H9 (cell line): ENCODE results near the gene CFAP410. TPM values are rescaled to one million over a fixed set of nuclear protein-coding genes. Genes with fewer than 3 reads are reported as not detected.

Source experiments
- DNase-seq: peaks from one replicate; pipeline ENCODE4 v3.0.0-alpha.2; 2017
- H2AFZ ChIP-seq: one replicate; pipeline ENCODE4 v1.6.1; 2013; ENCODE audit warnings: mild to moderate bottlenecking, low read length, control low read depth, moderate library complexity
- H2AK5ac ChIP-seq: 2 replicates; pipeline ENCODE4 v1.6.1; 2013; ENCODE audit warnings: low read length, control low read depth, mixed read lengths; ENCODE audit not compliant: insufficient read length
- H2BK120ac ChIP-seq: one replicate; pipeline ENCODE4 v1.6.1; 2013; ENCODE audit warnings: low read depth, mild to moderate bottlenecking, low read length, control low read depth, inconsistent platforms; ENCODE audit not compliant: poor library complexity, severe bottlenecking
- H2BK12ac ChIP-seq: 2 replicates; pipeline ENCODE4 v1.6.1; 2013; ENCODE audit warnings: low read length, control low read depth, mixed read lengths, low read depth; ENCODE audit not compliant: insufficient read length
- H2BK15ac ChIP-seq: 2 replicates; pipeline ENCODE4 v1.6.1; 2013; ENCODE audit warnings: low read depth, low read length, control low read depth
- H2BK20ac ChIP-seq: one replicate; pipeline ENCODE4 v1.6.1; 2013; ENCODE audit warnings: low read depth, mild to moderate bottlenecking, low read length, control low read depth, inconsistent platforms; ENCODE audit not compliant: poor library complexity, severe bottlenecking
- H2BK5ac ChIP-seq: 2 replicates; pipeline ENCODE4 v1.6.1; 2013; ENCODE audit warnings: low read length, control low read depth, mixed read lengths; ENCODE audit not compliant: insufficient read length
- H3K14ac ChIP-seq: 2 replicates; pipeline ENCODE4 v1.6.1; 2013; ENCODE audit warnings: low read length, control low read depth; ENCODE audit not compliant: insufficient read depth
- H3K18ac ChIP-seq: 2 replicates; pipeline ENCODE4 v1.6.1; 2013; ENCODE audit warnings: low read depth, mild to moderate bottlenecking, mixed read lengths, low read length, control low read depth; ENCODE audit not compliant: insufficient read length
- H3K23ac ChIP-seq: 2 replicates; pipeline ENCODE4 v1.6.1; 2013; ENCODE audit warnings: low read length, control low read depth, mixed read lengths, low read depth; ENCODE audit not compliant: insufficient read length
- H3K23me2 ChIP-seq: 2 replicates; pipeline ENCODE4 v1.6.1; 2013; ENCODE audit warnings: low read depth, mild to moderate bottlenecking, mixed read lengths, low read length, control low read depth; ENCODE audit not compliant: insufficient read length, poor library complexity, severe bottlenecking
- H3K27ac ChIP-seq: 2 replicates; pipeline ENCODE4 v1.5.1; 2013; ENCODE audit warnings: low read length, control low read depth, mixed read lengths, low read depth; ENCODE audit not compliant: insufficient read length
- H3K27me3 ChIP-seq: 2 replicates; pipeline ENCODE4 v1.6.1; 2013; ENCODE audit warnings: low read length, control low read depth, inconsistent platforms; ENCODE audit not compliant: insufficient read depth
- H3K4ac ChIP-seq: 2 replicates; pipeline ENCODE4 v1.6.1; 2013; ENCODE audit warnings: low read depth, mild to moderate bottlenecking, control low read depth, inconsistent platforms, low read length, moderate library complexity
- H3K4me1 ChIP-seq: 2 replicates; pipeline ENCODE4 v1.6.1; 2013; ENCODE audit warnings: low read length, control low read depth, inconsistent platforms; ENCODE audit not compliant: insufficient read depth
- H3K4me2 ChIP-seq: 2 replicates; pipeline ENCODE4 v1.6.1; 2013; ENCODE audit warnings: low read length, control low read depth, mixed read lengths; ENCODE audit not compliant: insufficient read length, insufficient read depth
- H3K56ac ChIP-seq: 2 replicates; pipeline ENCODE4 v1.6.1; 2013; ENCODE audit warnings: low read depth, mild to moderate bottlenecking, mixed read lengths, low read length, control low read depth; ENCODE audit not compliant: insufficient read length
- H3K79me1 ChIP-seq: 2 replicates; pipeline ENCODE4 v1.6.1; 2013; ENCODE audit warnings: low read depth, mild to moderate bottlenecking, moderate library complexity, low read length, control low read depth, inconsistent platforms; ENCODE audit not compliant: insufficient read depth, poor library complexity, severe bottlenecking
- H3K79me2 ChIP-seq: 2 replicates; pipeline ENCODE4 v1.6.1; 2013; ENCODE audit warnings: low read length, control low read depth, inconsistent platforms; ENCODE audit not compliant: insufficient read depth
- H3K9ac ChIP-seq: 2 replicates; pipeline ENCODE4 v1.6.1; 2013; ENCODE audit warnings: low read length, control low read depth, mixed read lengths; ENCODE audit not compliant: insufficient read length; ENCODE audit errors: extremely low read depth
- H3K9me3 ChIP-seq: one replicate; pipeline ENCODE4 v1.6.1; 2013; ENCODE audit warnings: low read depth, low read length, inconsistent platforms; ENCODE audit not compliant: control insufficient read depth
- H3T11ph ChIP-seq: one replicate; pipeline ENCODE4 v1.6.1; 2013; ENCODE audit warnings: mild to moderate bottlenecking, low read length, control low read depth, inconsistent platforms
- H4K20me1 ChIP-seq: one replicate; pipeline ENCODE4 v1.6.1; 2013; ENCODE audit not compliant: control insufficient read depth, insufficient read length, insufficient read depth
- H4K5ac ChIP-seq: 2 replicates; pipeline ENCODE4 v1.6.1; 2013; ENCODE audit warnings: low read depth, mild to moderate bottlenecking, mixed read lengths, low read length, control low read depth; ENCODE audit not compliant: insufficient read length
- H4K8ac ChIP-seq: replicated peaks from 2 replicates; pipeline ENCODE4 v1.6.1; 2013; ENCODE audit warnings: low read length, control low read depth, mixed read lengths, low read depth; ENCODE audit not compliant: insufficient read length
- H4K91ac ChIP-seq: 2 replicates; pipeline ENCODE4 v1.6.1; 2013; ENCODE audit warnings: low read depth, mild to moderate bottlenecking, moderate library complexity, mixed read lengths, low read length, control low read depth; ENCODE audit not compliant: insufficient read length
- H3K27ac Mint-ChIP-seq, 3 experiments: 2 replicates in 2 of 3; 3 replicates in 1 of 3; pipeline ENCODE4 v1.8.0; 2020 to 2021; ENCODE audit warnings: mixed read lengths in 3 of 3, mild to moderate bottlenecking in 1 of 3, moderate library complexity in 1 of 3
- H3K27me3 Mint-ChIP-seq: 2 replicates; pipeline ENCODE4 v1.8.0; 2021; ENCODE audit warnings: low read depth, mild to moderate bottlenecking, moderate library complexity, mixed read lengths
- H3K36me3 Mint-ChIP-seq, 3 experiments: 2 replicates in 2 of 3; 3 replicates in 1 of 3; pipeline ENCODE4 v1.8.0; 2020 to 2021; ENCODE audit warnings: low read depth in 3 of 3, mixed read lengths in 3 of 3; ENCODE audit not compliant: insufficient read depth in 1 of 3
- H3K4me1 Mint-ChIP-seq, 2 experiments: 2 replicates each; pipeline ENCODE4 v1.8.0; 2020; ENCODE audit warnings: mixed read lengths in 2 of 2
- H3K4me3 Mint-ChIP-seq, 2 experiments: 2 replicates in 1 of 2; 3 replicates in 1 of 2; pipeline ENCODE4 v1.8.0; 2020 to 2021; ENCODE audit warnings: mild to moderate bottlenecking in 2 of 2, mixed read lengths in 2 of 2, moderate library complexity in 1 of 2
- H3K9me3 Mint-ChIP-seq, 2 experiments: 2 replicates in 1 of 2; 3 replicates in 1 of 2; pipeline ENCODE4 v1.8.0; 2020; ENCODE audit warnings: mild to moderate bottlenecking in 2 of 2, mixed read lengths in 2 of 2, moderate library complexity in 1 of 2
- WGBS: extraction: QIAGEN DNeasy Blood & Tissue Kit; methylation state at CpG from one replicate; pipeline ENCODE4 v1.1.7; 2013; ENCODE audit warnings: missing lambda C conversion rate, low lambda C conversion rate, mixed read lengths; ENCODE audit not compliant: insufficient read length; ENCODE audit errors: extremely low coverage; 5-methylcytosine and 5-hydroxymethylcytosine counted together
- total RNA-seq: library from RNA; stranded (reverse); gene quantifications from 2 replicates; pipeline ENCODE4 v1.2.1, GENCODE V29; 2021
- TF ChIP-seq, protein P1 (sequence below): fragments of 200-600 bp; sonication (generic); conservative IDR thresholded peaks from 3 replicates; pipeline ENCODE4 v1.8.0; 2021; ENCODE audit warnings: antibody characterized with exemption, mild to moderate bottlenecking

Gene CFAP410
- total RNA-seq, 1 experiment from 2014 or later, result 17.0 TPM

DNA sequence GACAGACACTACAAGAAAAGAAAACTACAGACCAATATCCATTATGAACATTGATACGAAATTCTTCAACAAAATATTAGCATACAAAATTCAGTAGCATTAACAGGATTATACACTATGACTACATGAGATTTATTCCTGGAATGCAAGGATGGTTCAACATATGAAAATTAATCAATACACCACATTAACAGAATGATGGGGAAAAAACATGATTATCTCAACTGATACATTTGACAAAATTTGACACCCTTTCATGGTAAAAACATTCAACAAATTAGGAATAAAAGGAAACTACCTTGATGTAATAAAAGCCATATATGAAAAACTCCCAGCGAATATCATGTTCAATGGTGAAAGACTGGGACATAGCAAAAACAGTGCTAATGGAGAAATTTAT, 45.8 kb upstream of the CFAP410 start:
- Histone ChIP-seq H3K23ac (no peak overlapping the region), H2AK5ac (no peak overlapping the region), H3K4ac (no peak overlapping the region), H3K79me2 (no peaks in the 10 kb centered on the region), H3T11ph (no peak overlapping the region), H3K79me1 (no peaks in the 10 kb centered on the region), H3K56ac (no peak overlapping the region), H2BK120ac (no peak overlapping the region), H4K91ac (no peak overlapping the region), H3K9me3 (no peaks in the 10 kb centered on the region), H4K8ac (no peak overlapping the region), H3K27me3 (no peaks in the 10 kb centered on the region), H2BK20ac (no peak overlapping the region), H3K18ac (no peak overlapping the region), H3K4me1 (no peaks in the 10 kb centered on the region), H3K9ac (no peak overlapping the region), H4K5ac (no peak overlapping the region), H3K4me2 (no peak overlapping the region), H2AFZ (no peak overlapping the region), H3K14ac (no peak overlapping the region), H2BK15ac (no peak overlapping the region), H3K27ac (no peak overlapping the region), H4K20me1 (no peaks in the 10 kb centered on the region), H3K23me2 (no peaks in the 10 kb centered on the region), H2BK12ac (no peak overlapping the region), H2BK5ac (no peak overlapping the region)
- Mint-ChIP-seq H3K4me1 (peaks cover 9 to 10% of the 10 kb centered on the region in 2 experiments), H3K36me3 (peaks cover 0 to 6% (median 0%) of the 10 kb centered on the region in 3 experiments; a peak in 2 of 7 replicates), H3K9me3 (peaks cover 32 to 44% of the 10 kb centered on the region in 2 experiments), H3K4me3 (no peak overlapping the region), H3K27ac (no peak overlapping the region), H3K27me3 (peaks cover 28% of the 10 kb centered on the region)
- no peak for DNase-seq
- TF ChIP-seq, protein P1, sequence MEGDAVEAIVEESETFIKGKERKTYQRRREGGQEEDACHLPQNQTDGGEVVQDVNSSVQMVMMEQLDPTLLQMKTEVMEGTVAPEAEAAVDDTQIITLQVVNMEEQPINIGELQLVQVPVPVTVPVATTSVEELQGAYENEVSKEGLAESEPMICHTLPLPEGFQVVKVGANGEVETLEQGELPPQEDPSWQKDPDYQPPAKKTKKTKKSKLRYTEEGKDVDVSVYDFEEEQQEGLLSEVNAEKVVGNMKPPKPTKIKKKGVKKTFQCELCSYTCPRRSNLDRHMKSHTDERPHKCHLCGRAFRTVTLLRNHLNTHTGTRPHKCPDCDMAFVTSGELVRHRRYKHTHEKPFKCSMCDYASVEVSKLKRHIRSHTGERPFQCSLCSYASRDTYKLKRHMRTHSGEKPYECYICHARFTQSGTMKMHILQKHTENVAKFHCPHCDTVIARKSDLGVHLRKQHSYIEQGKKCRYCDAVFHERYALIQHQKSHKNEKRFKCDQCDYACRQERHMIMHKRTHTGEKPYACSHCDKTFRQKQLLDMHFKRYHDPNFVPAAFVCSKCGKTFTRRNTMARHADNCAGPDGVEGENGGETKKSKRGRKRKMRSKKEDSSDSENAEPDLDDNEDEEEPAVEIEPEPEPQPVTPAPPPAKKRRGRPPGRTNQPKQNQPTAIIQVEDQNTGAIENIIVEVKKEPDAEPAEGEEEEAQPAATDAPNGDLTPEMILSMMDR, result no peak
- no CpG with 5 or more reads among the region's 2 CpGs for WGBS
